GM23248 (cell line): ENCODE measurements around the gene HCST. TPM values are rescaled to one million over a fixed set of nuclear protein-coding genes. Genes with fewer than 3 reads are reported as not detected.

Source experiments
- DNase-seq: peaks from one replicate; pipeline ENCODE4 v3.0.0-alpha.2; 2015
- H2AFZ ChIP-seq: fragments of 200-600 bp; sonication (generic); 2 replicates; pipeline ENCODE4 v1.6.1; 2016; ENCODE audit warnings: antibody characterized with exemption
- H3F3A ChIP-seq: fragments of 200-600 bp; sonication (generic); 2 replicates; pipeline ENCODE4 v1.6.1; 2016; ENCODE audit warnings: mild to moderate bottlenecking, antibody characterized with exemption, mixed run types; ENCODE audit not compliant: insufficient read depth
- H3K27ac ChIP-seq: fragments of 200-600 bp; sonication (generic); 2 replicates; pipeline ENCODE4 v1.5.1; 2016; ENCODE audit warnings: mild to moderate bottlenecking
- H3K27me3 ChIP-seq: fragments of 200-600 bp; sonication (generic); replicated peaks from 2 replicates; pipeline ENCODE4 v1.6.1; 2016; ENCODE audit warnings: mild to moderate bottlenecking; ENCODE audit not compliant: insufficient read depth
- H3K36me3 ChIP-seq: fragments of 200-600 bp; sonication (generic); 2 replicates; pipeline ENCODE4 v1.6.1; 2016; ENCODE audit warnings: low read depth, mild to moderate bottlenecking
- H3K4me1 ChIP-seq: fragments of 200-600 bp; sonication (generic); 2 replicates; pipeline ENCODE4 v1.6.1; 2016; ENCODE audit warnings: mild to moderate bottlenecking; ENCODE audit not compliant: insufficient read depth
- H3K4me2 ChIP-seq: fragments of 200-600 bp; sonication (generic); one replicate; pipeline ENCODE4 v1.6.1; 2016; ENCODE audit warnings: mild to moderate bottlenecking; ENCODE audit not compliant: unreplicated experiment
- H3K4me3 ChIP-seq: fragments of 200-600 bp; sonication (generic); 2 replicates; pipeline ENCODE4 v1.5.1; 2016; ENCODE audit warnings: mild to moderate bottlenecking
- H3K79me2 ChIP-seq: fragments of 200-600 bp; sonication (generic); 2 replicates; pipeline ENCODE4 v1.6.1; 2016; ENCODE audit warnings: mild to moderate bottlenecking; ENCODE audit not compliant: insufficient read depth
- H3K9ac ChIP-seq: fragments of 200-600 bp; sonication (generic); 2 replicates; pipeline ENCODE4 v1.6.1; 2016; ENCODE audit warnings: mild to moderate bottlenecking
- H3K9me2 ChIP-seq: fragments of 200-600 bp; sonication (generic); 2 replicates; pipeline ENCODE4 v1.6.1; 2016; ENCODE audit warnings: mixed run types, mild to moderate bottlenecking, moderate library complexity; ENCODE audit not compliant: insufficient read depth
- H3K9me3 ChIP-seq: fragments of 200-600 bp; sonication (generic); one replicate; pipeline ENCODE4 v1.6.1; 2017; ENCODE audit warnings: low read depth
- H4K20me1 ChIP-seq: fragments of 200-600 bp; sonication (generic); 2 replicates; pipeline ENCODE4 v1.6.0; 2016; ENCODE audit not compliant: insufficient read depth
- EZH2 ChIP-seq: fragments of 200-600 bp; sonication (generic); IDR thresholded peaks from 2 replicates; pipeline ENCODE4 v1.6.1; 2018; ENCODE audit warnings: antibody characterized with exemption, mild to moderate bottlenecking; ENCODE audit not compliant: insufficient read depth, poor library complexity, severe bottlenecking
- EZH2phosphoT487 ChIP-seq: fragments of 200-600 bp; sonication (generic); IDR thresholded peaks from 2 replicates; pipeline ENCODE4 v1.6.1; 2018; ENCODE audit warnings: antibody characterized with exemption, moderate library complexity, mild to moderate bottlenecking, low read depth; ENCODE audit not compliant: insufficient read depth
- WGBS, 2 experiments: methylation state at CpG; one replicate each; pipeline ENCODE4 v1.1.6; 2015 to 2017; ENCODE audit warnings: low lambda C conversion rate in 2 of 2, low coverage in 1 of 2; ENCODE audit errors: missing lambda C conversion rate in 2 of 2; 5-methylcytosine and 5-hydroxymethylcytosine counted together
- in situ Hi-C: fragments of 300-500 bp; cut with MboI; formaldehyde crosslinking; loops from 2 replicates; pipeline ENCODE4 v1.15.0; 2020
- polyA plus RNA-seq: library from polyadenylated mRNA; unstranded; fragments of >200 nt; fragmentation: Nextera tagmentation; extraction: Ambion mirVana; gene quantifications from 2 replicates; pipeline ENCODE4 v1.2.1, GENCODE V29; 2016
- small RNA-seq: library from RNA; depleted of rRNA; stranded (forward); fragments of <200 nt; gene quantifications from one replicate; pipeline ENCODE3, GENCODE V24; 2014; ENCODE audit warnings: low read depth, low replicate concordance
- total RNA-seq: library from RNA; depleted of rRNA; stranded (reverse); fragments of >200 nt; shearing (Covaris generic); gene quantifications from 2 replicates; pipeline ENCODE4 v1.2.3, GENCODE V29; 2014; rRNA removed

Gene HCST
- total and polyA plus RNA-seq, 2 experiments from 2014 or later, result 11.3 TPM; not detected in 1

DNA sequence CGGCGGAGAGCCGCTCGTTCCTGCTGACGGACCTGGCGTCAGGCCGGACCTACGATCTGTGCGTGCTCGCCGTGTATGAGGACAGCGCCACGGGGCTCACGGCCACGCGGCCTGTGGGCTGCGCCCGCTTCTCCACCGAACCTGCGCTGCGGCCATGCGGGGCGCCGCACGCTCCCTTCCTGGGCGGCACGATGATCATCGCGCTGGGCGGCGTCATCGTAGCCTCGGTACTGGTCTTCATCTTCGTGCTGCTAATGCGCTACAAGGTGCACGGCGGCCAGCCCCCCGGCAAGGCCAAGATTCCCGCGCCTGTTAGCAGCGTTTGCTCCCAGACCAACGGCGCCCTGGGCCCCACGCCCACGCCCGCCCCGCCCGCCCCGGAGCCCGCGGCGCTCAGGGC lies 42.2 kb downstream of the HCST start:
- WGBS, 2 experiments, result 88 to 93% methylated on average over 34 to 52 of the region's 52 CpGs
- H3K9me3 ChIP-seq, result no peaks in the 10 kb centered on the region
- H4K20me1 ChIP-seq, result no peaks in the 10 kb centered on the region
- H3K27me3 ChIP-seq, result no peaks in the 10 kb centered on the region
- H3K9ac ChIP-seq, result no peak overlapping the region
- no peaks in the 10 kb centered on the region for H3K36me3 ChIP-seq
- no peak overlapping the region for H3K4me2 ChIP-seq
- H3K9me2 ChIP-seq, result no peaks in the 10 kb centered on the region
- H3K4me3 ChIP-seq, result no peak overlapping the region
- no peaks in the 10 kb centered on the region for H3K4me1 ChIP-seq
- TF ChIP-seq EZH2, result no peak
- TF ChIP-seq EZH2phosphoT487, result no peak
- in situ Hi-C loops, result no loop called here
- H3F3A ChIP-seq, result no peaks in the 10 kb centered on the region
- no peak overlapping the region for H2AFZ ChIP-seq
- DNase-seq, result no peak
- H3K79me2 ChIP-seq, result no peaks in the 10 kb centered on the region
- no peak overlapping the region for H3K27ac ChIP-seq

DNA sequence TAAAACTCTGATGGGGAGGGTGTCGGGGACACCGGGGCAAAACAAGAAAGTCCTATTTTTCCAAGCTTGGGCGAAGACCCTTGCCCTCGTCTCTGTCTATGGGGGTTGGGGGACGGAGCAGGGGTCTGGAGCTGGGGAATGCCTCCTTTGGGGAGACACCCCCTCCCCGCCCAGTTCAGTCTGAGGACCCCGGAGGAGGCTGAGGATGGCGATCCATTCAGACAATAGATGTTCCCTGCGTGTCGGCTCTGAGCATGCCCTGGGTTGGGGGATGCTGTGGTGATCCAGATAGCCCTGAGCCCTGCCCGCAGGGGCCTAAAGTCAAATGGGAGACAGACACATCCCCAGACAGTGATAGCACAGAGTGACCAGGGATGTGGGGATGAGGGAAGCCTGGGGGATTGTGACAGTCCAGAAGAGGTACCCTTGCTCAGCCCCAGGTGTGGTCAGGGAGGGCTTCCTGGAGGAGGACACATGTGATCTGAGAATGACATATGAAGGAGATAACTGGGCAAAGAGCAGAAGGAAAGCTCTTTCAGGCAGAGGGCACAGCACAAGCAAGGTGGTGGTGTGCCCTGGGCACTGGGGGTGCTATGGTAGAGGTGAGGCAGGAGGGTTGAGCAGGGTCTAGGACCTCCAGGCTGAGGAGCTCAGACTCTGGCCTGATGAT lies 42.9 kb downstream of the HCST start:
- DNase-seq, result no peak
- in situ Hi-C loops, result no loop called here
- no peak for TF ChIP-seq EZH2
- TF ChIP-seq EZH2phosphoT487, result no peak
- Histone ChIP-seq H3K27ac (no peak overlapping the region), H3K79me2 (no peaks in the 10 kb centered on the region), H3K9ac (no peak overlapping the region), H3F3A (no peaks in the 10 kb centered on the region), H3K4me3 (no peak overlapping the region), H4K20me1 (no peaks in the 10 kb centered on the region), H3K9me2 (no peaks in the 10 kb centered on the region), H2AFZ (no peak overlapping the region), H3K36me3 (no peaks in the 10 kb centered on the region), H3K27me3 (no peaks in the 10 kb centered on the region), H3K4me2 (no peak overlapping the region), H3K9me3 (no peaks in the 10 kb centered on the region), H3K4me1 (no peaks in the 10 kb centered on the region)
- WGBS, 2 experiments, result 82% methylated on average over 11 of the region's 11 CpGs

DNA sequence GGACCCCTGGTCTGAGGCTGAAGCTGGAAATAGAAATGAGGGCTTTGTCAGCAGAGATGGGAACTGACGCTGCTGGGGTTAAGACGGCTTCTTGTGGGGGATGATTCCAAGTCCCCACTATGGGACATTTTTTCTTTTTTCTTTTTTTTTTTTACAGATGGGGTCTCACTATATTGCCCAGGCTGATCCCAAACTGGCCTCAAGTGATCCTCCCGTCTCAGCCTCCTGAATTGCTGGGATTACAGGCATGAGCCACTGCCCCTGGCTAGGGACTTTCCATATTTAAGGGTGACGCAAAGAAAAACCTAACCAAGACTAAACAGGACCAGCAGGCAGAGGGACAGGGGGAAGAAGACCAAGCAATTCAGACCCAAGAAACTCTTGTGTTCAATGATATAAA lies 43.9 kb downstream of the HCST start:
- Histone ChIP-seq H3K4me1 (no peaks in the 10 kb centered on the region), H3K27ac (no peak overlapping the region), H4K20me1 (no peaks in the 10 kb centered on the region), H3K4me2 (no peak overlapping the region), H3K36me3 (no peaks in the 10 kb centered on the region), H3K9me3 (no peaks in the 10 kb centered on the region), H3K27me3 (no peaks in the 10 kb centered on the region), H3K4me3 (no peak overlapping the region), H2AFZ (no peak overlapping the region), H3F3A (no peaks in the 10 kb centered on the region), H3K9ac (no peak overlapping the region), H3K9me2 (no peaks in the 10 kb centered on the region), H3K79me2 (no peaks in the 10 kb centered on the region)
- 89 to 92% methylated on average over 4 of the region's 4 CpGs for WGBS, 2 experiments
- TF ChIP-seq EZH2phosphoT487 (no peak), EZH2 (no peak)
- DNase-seq, result no peak
- in situ Hi-C loops, result no loop called here

DNA sequence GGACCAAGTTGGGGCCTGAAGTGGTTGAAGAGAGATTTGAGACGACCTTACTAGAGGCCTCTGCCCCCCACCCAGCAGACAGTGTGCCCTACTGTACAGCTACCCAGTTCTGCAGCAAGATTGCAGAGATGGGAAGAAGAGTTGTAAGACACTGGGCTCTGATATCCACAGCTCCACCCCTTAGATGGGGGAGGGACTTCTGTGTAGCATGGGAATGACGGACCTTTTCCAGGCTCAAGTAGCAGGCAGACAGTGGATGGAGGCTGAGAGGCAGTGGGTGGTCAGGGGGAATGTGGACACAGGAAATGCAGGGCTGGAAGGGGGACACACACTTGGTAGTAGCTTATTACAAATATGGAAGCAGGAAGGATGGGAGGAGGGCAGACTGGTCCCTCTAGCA lies 46.8 kb downstream of the HCST start:
- Histone ChIP-seq H2AFZ (no peak overlapping the region), H3K4me3 (no peak overlapping the region), H3K9ac (no peak overlapping the region), H3K4me1 (no peaks in the 10 kb centered on the region), H3K27ac (no peak overlapping the region), H3K9me2 (no peaks in the 10 kb centered on the region), H3K4me2 (no peak overlapping the region), H3K36me3 (no peaks in the 10 kb centered on the region), H3K27me3 (no peaks in the 10 kb centered on the region), H3F3A (no peaks in the 10 kb centered on the region), H4K20me1 (no peaks in the 10 kb centered on the region), H3K79me2 (no peaks in the 10 kb centered on the region), H3K9me3 (no peaks in the 10 kb centered on the region)
- WGBS, 2 experiments, result 10 to 11% methylated on average over 2 of the region's 2 CpGs
- in situ Hi-C loops, result no loop called here
- peak; percentile 12 for DNase-seq
- TF ChIP-seq EZH2phosphoT487 (no peak), EZH2 (no peak)

Small RNAs within 50 kb of the gene (small RNA-seq; reads per million reads assigned to genes)
- gene RN7SL402P, result not detected

Other genes starting within 250 kb of the HCST start
- not detected in 2 replicates for gene UPK1A, start 236.0 kb upstream of the HCST start, total RNA-seq
- not detected in 2 replicates for gene UPK1A, start 236.0 kb upstream of the HCST start, polyA plus RNA-seq
- not detected in 2 replicates for gene ZBTB32, start 198.0 kb upstream of the HCST start, total RNA-seq
- not detected in 2 replicates for gene ZBTB32, start 198.0 kb upstream of the HCST start, polyA plus RNA-seq
- 6.8 and 7.5 TPM in 2 replicates for gene KMT2B, start 184.5 kb upstream of the HCST start, total RNA-seq
- 4.0 and 4.1 TPM in 2 replicates for gene KMT2B, start 184.5 kb upstream of the HCST start, polyA plus RNA-seq
- gene IGFLR1, start 160.1 kb upstream of the HCST start, total RNA-seq, result 1.4 TPM in 1 of 2 replicates, not detected in the other
- gene IGFLR1, start 160.1 kb upstream of the HCST start, polyA plus RNA-seq, result 3.2 and 3.3 TPM in 2 replicates
- gene U2AF1L4, start 157.1 kb upstream of the HCST start, total RNA-seq, result 10.7 and 18.8 TPM in 2 replicates
- gene U2AF1L4, start 157.1 kb upstream of the HCST start, polyA plus RNA-seq, result 23.1 and 25.3 TPM in 2 replicates
- gene PSENEN, start 156.9 kb upstream of the HCST start, total RNA-seq, result 15.7 and 21.6 TPM in 2 replicates
- 99.7 and 108 TPM in 2 replicates for gene PSENEN, start 156.9 kb upstream of the HCST start, polyA plus RNA-seq
- 12.0 and 12.3 TPM in 2 replicates for gene LIN37, start 154.0 kb upstream of the HCST start, total RNA-seq
- gene LIN37, start 154.0 kb upstream of the HCST start, polyA plus RNA-seq, result 9.5 and 9.7 TPM in 2 replicates
- 14.1 and 24.3 TPM in 2 replicates for gene HSPB6, start 145.5 kb upstream of the HCST start, total RNA-seq
- 220 and 238 TPM in 2 replicates for gene HSPB6, start 145.5 kb upstream of the HCST start, polyA plus RNA-seq
- gene PROSER3, start 144.4 kb upstream of the HCST start, total RNA-seq, result 2.7 and 7.6 TPM in 2 replicates
- gene PROSER3, start 144.4 kb upstream of the HCST start, polyA plus RNA-seq, result 10.9 and 12.6 TPM in 2 replicates
- gene ARHGAP33, start 127.0 kb upstream of the HCST start, total RNA-seq, result 2.0 and 24.9 TPM in 2 replicates
- gene ARHGAP33, start 127.0 kb upstream of the HCST start, polyA plus RNA-seq, result 1.1 and 1.9 TPM in 2 replicates
- gene PRODH2, start 89.7 kb upstream of the HCST start, total RNA-seq, result not detected in 2 replicates
- gene PRODH2, start 89.7 kb upstream of the HCST start, polyA plus RNA-seq, result not detected in 2 replicates
- not detected in 2 replicates for gene NPHS1, start 50.0 kb upstream of the HCST start, total RNA-seq
- not detected in 2 replicates for gene NPHS1, start 50.0 kb upstream of the HCST start, polyA plus RNA-seq
- not detected in 2 replicates for gene KIRREL2, start 45.6 kb upstream of the HCST start, total RNA-seq
- not detected in 2 replicates for gene KIRREL2, start 45.6 kb upstream of the HCST start, polyA plus RNA-seq
- gene APLP1, start 34.0 kb upstream of the HCST start, total RNA-seq, result 10.6 and 20.4 TPM in 2 replicates
- 16.7 and 16.8 TPM in 2 replicates for gene APLP1, start 34.0 kb upstream of the HCST start, polyA plus RNA-seq
- 5.0 and 7.6 TPM in 2 replicates for gene NFKBID, start 2.0 kb upstream of the HCST start, total RNA-seq
- 3.9 and 7.1 TPM in 2 replicates for gene NFKBID, start 2.0 kb upstream of the HCST start, polyA plus RNA-seq
- gene TYROBP, start 5.8 kb downstream of the HCST start, total RNA-seq, result not detected in 2 replicates
- gene TYROBP, start 5.8 kb downstream of the HCST start, polyA plus RNA-seq, result not detected in 2 replicates
- 5.3 and 9.4 TPM in 2 replicates for gene LRFN3, start 33.8 kb downstream of the HCST start, total RNA-seq
- 7.1 and 7.5 TPM in 2 replicates for gene LRFN3, start 33.8 kb downstream of the HCST start, polyA plus RNA-seq
- 38.3 and 49.7 TPM in 2 replicates for gene SDHAF1, start 92.7 kb downstream of the HCST start, total RNA-seq
- gene SDHAF1, start 92.7 kb downstream of the HCST start, polyA plus RNA-seq, result 17.2 and 20.3 TPM in 2 replicates
- gene SYNE4, start 106.3 kb downstream of the HCST start, total RNA-seq, result not detected in 2 replicates
- 0.11 and 0.31 TPM in 2 replicates for gene SYNE4, start 106.3 kb downstream of the HCST start, polyA plus RNA-seq
- 32.1 and 34.1 TPM in 2 replicates for gene ALKBH6, start 111.7 kb downstream of the HCST start, total RNA-seq
- gene ALKBH6, start 111.7 kb downstream of the HCST start, polyA plus RNA-seq, result 25.6 and 29.2 TPM in 2 replicates
- 10.9 and 14.9 TPM in 2 replicates for gene CLIP3, start 130.3 kb downstream of the HCST start, total RNA-seq
- gene CLIP3, start 130.3 kb downstream of the HCST start, polyA plus RNA-seq, result 48.2 and 49.0 TPM in 2 replicates
- gene THAP8, start 151.8 kb downstream of the HCST start, total RNA-seq, result 3.8 and 8.2 TPM in 2 replicates
- gene THAP8, start 151.8 kb downstream of the HCST start, polyA plus RNA-seq, result 11.8 and 12.8 TPM in 2 replicates
- 2.8 and 3.4 TPM in 2 replicates for gene WDR62, start 152.4 kb downstream of the HCST start, total RNA-seq
- 2.6 and 2.7 TPM in 2 replicates for gene WDR62, start 152.4 kb downstream of the HCST start, polyA plus RNA-seq
- gene OVOL3, start 208.6 kb downstream of the HCST start, total RNA-seq, result not detected in 2 replicates
- gene OVOL3, start 208.6 kb downstream of the HCST start, polyA plus RNA-seq, result not detected in 2 replicates
- 44.1 and 44.4 TPM in 2 replicates for gene POLR2I, start 212.3 kb downstream of the HCST start, total RNA-seq
- gene POLR2I, start 212.3 kb downstream of the HCST start, polyA plus RNA-seq, result 130 and 143 TPM in 2 replicates
- 221 and 304 TPM in 2 replicates for gene TBCB, start 212.9 kb downstream of the HCST start, total RNA-seq
- 279 and 292 TPM in 2 replicates for gene TBCB, start 212.9 kb downstream of the HCST start, polyA plus RNA-seq
- 540 and 588 TPM in 2 replicates for gene CAPNS1, start 237.5 kb downstream of the HCST start, total RNA-seq
- gene CAPNS1, start 237.5 kb downstream of the HCST start, polyA plus RNA-seq, result 344 and 353 TPM in 2 replicates
- 8.4 and 9.2 TPM in 2 replicates for gene COX7A1, start 249.9 kb downstream of the HCST start, total RNA-seq
- 93.2 and 95.6 TPM in 2 replicates for gene COX7A1, start 249.9 kb downstream of the HCST start, polyA plus RNA-seq